ENCODE measurements around the gene SHLD1. TPM values are rescaled to one million over a fixed set of nuclear protein-coding genes. Genes with fewer than 3 reads are reported as not detected.
"Not testable (repeated sequence)": the region's sequence is repeated elsewhere in the genome, so short reads cannot be mapped to it uniquely, and the experiment has no call there.

Gene SHLD1
- total RNA-seq, 2 donors from 2014 or later, result 4.6 to 5.3 TPM

DNA sequence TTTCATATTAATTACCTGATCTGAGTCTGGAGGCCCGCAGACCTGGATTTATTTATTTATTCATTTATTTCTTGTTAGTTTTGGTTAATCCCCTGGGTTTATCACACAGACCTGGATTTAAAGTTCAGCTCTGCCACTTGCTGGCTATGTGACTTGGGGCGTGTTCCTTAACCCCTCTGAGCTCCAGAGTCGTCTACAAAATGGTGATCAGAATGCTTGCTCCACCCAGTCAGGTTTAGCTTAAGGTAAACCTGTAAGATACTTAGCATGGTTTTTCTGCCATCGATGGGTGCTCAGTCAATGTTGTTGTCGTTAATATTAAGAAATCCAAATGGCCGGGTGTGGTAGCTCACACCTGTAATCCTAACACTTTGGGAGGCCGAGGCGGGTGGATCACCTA is 23.4 kb downstream of the SHLD1 start:
- H3K4me1 ChIP-seq (ENCODE audit: control insufficient read depth in 1 of 2, low read depth in 2 of 2), result no peaks in the 10 kb centered on the region
- ATAC-seq (ENCODE audit: insufficient number of reproducible peaks, low FRiP score, low read depth) (no peak), DNase-seq (ENCODE audit: low spot score) (no peak)

DNA sequence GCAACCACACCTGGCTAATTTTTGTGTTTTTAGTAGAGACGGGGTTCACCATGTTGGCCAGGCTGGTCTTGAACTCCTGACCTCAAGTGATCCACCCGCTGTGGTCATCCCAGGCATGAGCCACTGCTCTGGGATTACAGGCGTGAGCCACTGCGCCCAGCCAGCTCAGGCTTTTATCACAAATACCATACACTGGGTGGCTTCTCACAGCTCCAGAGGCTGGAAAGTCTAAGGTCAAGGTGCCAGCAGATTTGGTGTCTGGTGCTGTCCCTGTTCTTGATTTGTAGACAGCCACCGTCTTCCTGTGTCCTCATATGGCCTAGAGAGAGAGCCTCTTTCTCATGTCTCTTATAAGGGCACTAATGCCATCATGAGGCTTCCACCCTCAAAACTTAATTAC is 25.9 kb downstream of the SHLD1 start:
- Histone ChIP-seq H3K36me3 (peaks cover 4% of the 10 kb centered on the region), H3K27ac (no peak overlapping the region), H3K4me1 (ENCODE audit: control insufficient read depth in 1 of 2, low read depth in 2 of 2) (no peaks in the 10 kb centered on the region), H3K4me3 (no peak overlapping the region), H3K9me3 (no peaks in the 10 kb centered on the region), H3K27me3 (replicated peaks; ENCODE audit: insufficient read depth) (no peaks in the 10 kb centered on the region)
- TF ChIP-seq, protein P1, sequence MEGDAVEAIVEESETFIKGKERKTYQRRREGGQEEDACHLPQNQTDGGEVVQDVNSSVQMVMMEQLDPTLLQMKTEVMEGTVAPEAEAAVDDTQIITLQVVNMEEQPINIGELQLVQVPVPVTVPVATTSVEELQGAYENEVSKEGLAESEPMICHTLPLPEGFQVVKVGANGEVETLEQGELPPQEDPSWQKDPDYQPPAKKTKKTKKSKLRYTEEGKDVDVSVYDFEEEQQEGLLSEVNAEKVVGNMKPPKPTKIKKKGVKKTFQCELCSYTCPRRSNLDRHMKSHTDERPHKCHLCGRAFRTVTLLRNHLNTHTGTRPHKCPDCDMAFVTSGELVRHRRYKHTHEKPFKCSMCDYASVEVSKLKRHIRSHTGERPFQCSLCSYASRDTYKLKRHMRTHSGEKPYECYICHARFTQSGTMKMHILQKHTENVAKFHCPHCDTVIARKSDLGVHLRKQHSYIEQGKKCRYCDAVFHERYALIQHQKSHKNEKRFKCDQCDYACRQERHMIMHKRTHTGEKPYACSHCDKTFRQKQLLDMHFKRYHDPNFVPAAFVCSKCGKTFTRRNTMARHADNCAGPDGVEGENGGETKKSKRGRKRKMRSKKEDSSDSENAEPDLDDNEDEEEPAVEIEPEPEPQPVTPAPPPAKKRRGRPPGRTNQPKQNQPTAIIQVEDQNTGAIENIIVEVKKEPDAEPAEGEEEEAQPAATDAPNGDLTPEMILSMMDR (IDR thresholded peaks at IDR 0.05), result no peak
- no peak for ATAC-seq (ENCODE audit: insufficient number of reproducible peaks, low FRiP score, low read depth)
- DNase-seq (ENCODE audit: low spot score), result no peak

More for the DNA sequence above, 23.4 kb downstream of the SHLD1 start:
- Histone ChIP-seq H3K4me3 (no peak overlapping the region), H3K36me3 (peaks cover 4% of the 10 kb centered on the region), H3K27me3 (replicated peaks; ENCODE audit: insufficient read depth) (no peaks in the 10 kb centered on the region), H3K27ac (no peak overlapping the region), H3K9me3 (no peaks in the 10 kb centered on the region)
- TF ChIP-seq, protein P1 (IDR thresholded peaks at IDR 0.05), result no peak

DNA sequence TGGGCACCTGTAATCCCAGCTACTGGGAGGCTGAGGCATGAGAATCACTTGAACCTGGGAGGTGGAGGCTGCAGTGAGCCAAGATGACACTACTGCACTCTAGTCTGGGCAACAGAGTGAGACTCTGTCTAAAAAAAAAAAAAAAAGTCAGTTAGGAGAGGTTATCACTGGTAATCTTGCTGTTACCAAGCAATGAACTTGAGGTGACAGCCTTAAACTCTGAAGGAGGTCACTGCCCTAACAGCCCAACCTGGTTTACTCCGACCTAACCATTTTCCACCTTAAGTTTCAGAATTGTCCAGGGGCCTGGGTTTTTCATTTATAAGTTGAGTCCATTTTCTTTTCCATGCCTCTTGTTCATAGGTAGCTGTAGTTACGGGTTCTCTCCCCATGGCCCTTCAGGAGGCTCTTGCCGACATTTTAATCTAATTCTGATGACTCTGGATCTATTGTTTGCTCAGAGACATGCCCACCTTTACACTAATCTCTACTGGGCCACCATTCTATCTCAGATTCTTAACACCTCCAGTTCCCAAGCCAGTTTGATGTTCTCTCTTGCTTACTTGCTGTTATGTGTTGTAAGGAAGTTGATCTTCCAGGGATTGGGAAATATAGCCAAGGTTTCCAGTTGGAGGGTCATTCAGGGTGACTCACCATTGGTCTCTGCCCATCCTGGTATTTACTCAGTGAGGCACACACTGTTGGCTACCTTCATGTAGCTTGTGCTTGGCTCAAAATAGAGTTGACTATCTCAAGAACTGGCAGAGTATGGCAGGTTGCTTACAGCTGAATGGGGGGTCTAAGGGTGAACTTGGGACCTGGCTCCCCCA is 29.1 kb downstream of the SHLD1 start:
- ATAC-seq (ENCODE audit: insufficient number of reproducible peaks, low FRiP score, low read depth) (peak; percentile 57), DNase-seq (ENCODE audit: low spot score) (no peak)
- no peak overlapping the region for H3K27ac ChIP-seq

DNA sequence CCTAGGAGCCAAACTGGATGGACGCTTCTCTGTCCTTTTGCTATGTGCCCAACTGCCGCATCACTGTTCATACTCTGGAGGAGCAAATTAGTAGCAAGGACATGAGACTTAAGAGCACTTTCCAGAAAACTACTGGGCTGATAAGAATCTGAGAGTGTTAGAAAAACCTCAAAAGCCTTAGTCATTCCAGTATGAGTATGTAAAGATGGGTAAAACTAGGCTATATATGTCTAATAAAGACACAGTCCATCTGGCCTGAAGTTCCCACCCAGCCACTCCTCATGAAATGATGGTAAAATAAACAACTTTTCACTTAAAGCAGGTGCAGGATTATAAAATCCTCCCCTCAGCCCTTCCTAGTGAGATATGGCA is 30.6 kb downstream of the SHLD1 start:
- Histone ChIP-seq H3K4me1 (ENCODE audit: control insufficient read depth in 1 of 2, low read depth in 2 of 2) (no peaks in the 10 kb centered on the region), H3K27ac (no peak overlapping the region), H3K27me3 (replicated peaks; ENCODE audit: insufficient read depth) (no peaks in the 10 kb centered on the region), H3K4me3 (no peak overlapping the region), H3K36me3 (no peaks in the 10 kb centered on the region), H3K9me3 (no peaks in the 10 kb centered on the region)
- TF ChIP-seq, protein P1 (IDR thresholded peaks at IDR 0.05), result no peak
- DNase-seq (ENCODE audit: low spot score), result no peak
- no peak for ATAC-seq (ENCODE audit: insufficient number of reproducible peaks, low FRiP score, low read depth)

More for the DNA sequence above, 29.1 kb downstream of the SHLD1 start:
- no peaks in the 10 kb centered on the region for H3K9me3 ChIP-seq
- TF ChIP-seq, protein P1 (IDR thresholded peaks at IDR 0.05), result no peak
- no peaks in the 10 kb centered on the region for H3K27me3 ChIP-seq (replicated peaks; ENCODE audit: insufficient read depth)
- H3K4me3 ChIP-seq, result no peak overlapping the region
- no peaks in the 10 kb centered on the region for H3K4me1 ChIP-seq (ENCODE audit: control insufficient read depth in 1 of 2, low read depth in 2 of 2)
- no peaks in the 10 kb centered on the region for H3K36me3 ChIP-seq

DNA sequence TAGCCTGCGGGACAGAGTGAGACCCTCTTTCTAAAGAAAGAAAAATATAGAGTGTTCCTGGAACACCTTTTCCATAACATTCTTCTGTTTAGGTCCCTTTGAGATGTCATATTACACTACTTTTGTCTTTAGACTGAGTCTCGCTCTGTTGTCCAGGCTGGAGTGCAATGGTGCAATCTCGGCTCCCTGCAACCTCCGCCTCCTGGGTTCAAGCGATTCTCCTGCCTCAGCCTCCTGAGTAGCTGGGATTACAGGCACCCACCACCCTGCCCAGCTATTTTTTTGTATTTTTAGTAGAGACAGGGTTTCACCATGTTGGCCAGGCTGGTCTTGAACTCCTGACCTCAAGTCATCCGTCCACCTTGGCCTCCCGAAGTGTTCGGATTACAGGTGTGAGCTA is 31.2 kb downstream of the SHLD1 start:
- DNase-seq (ENCODE audit: low spot score); H3K36me3 ChIP-seq; H3K4me1 ChIP-seq (ENCODE audit: control insufficient read depth in 1 of 2, low read depth in 2 of 2); H3K27me3 ChIP-seq (replicated peaks; ENCODE audit: insufficient read depth); H3K27ac ChIP-seq; H3K9me3 ChIP-seq; H3K4me3 ChIP-seq; ATAC-seq (ENCODE audit: insufficient number of reproducible peaks, low FRiP score, low read depth): not testable (repeated sequence)
